NCI-H146 (cell line): ENCODE measurements around the gene PIF1.
A peak's percentile ranks its signal among the peaks of the same experiment; 100 is the strongest.
"Not testable (repeated sequence)": the region's sequence is repeated elsewhere in the genome, so short reads cannot be mapped to it uniquely, and the experiment has no call there.

Source experiments
- DNase-seq: peaks from one replicate; lab custom pipeline; 2025; lab: John Stamatoyannopoulos, UW

Gene PIF1

DNA sequence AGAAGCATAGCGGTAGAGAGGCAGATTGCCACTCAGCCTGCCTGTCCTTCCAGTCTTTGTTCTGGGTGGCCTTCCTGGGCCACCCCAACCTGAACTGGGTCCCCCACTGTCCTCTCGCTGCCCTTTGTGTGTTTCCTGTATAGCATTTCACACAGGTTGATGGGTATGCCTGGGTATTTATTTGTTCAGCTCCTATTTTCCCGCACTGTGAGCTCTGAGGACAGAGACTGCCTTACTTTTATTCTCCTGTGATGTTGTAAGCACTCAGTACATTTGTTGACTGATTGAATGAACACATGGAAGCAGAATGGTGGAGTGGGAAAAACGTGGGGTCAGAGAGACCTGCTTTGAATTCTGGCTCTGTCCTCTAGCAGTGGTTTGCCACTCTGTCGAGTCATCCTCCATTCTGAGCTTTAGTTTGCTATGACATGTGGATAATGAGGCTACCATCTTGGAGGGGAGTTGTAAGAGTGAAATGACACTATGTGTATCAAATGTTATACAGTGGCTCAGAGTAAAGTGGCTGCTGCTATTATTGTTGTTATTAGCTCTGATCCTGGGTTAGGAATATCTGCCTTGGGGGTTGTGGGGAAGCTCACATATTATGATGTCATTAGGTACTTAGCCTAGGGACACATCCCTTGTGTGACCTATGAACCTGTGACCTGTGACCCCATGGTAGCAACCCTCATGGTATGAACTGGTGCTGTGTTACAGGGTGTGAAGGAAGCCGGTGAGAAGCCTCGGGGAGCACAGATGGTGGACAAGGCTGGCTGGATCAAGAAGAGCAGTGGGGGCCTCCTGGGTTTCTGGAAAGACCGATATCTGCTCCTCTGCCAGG is 22.6 kb upstream of the PIF1 start:
- no peak for DNase-seq

DNA sequence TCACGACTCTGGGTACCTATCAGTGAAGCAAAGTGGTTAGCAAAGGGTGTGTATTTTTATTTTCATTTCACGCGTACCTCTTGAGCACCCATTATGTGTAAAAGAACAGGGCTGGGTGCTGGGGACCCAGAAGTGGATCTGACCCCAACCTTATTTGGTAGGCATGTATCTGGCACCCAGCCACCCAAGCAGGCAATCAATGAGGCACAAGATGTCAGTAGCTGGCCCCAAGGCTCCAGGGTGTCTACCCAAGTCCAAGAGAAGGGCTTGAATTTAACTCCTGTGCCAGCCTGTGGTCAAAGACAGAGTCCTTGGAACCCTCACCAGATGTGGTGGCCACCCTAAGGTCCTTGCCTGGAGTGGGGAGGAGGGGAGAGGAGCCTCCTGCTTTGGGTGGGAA is 22.0 kb upstream of the PIF1 start:
- no peak for DNase-seq

- DNase-seq: no peak
Measured at GRCh38 chr15:64847016-64847415, 21.6 kb upstream of the PIF1 start.

DNA sequence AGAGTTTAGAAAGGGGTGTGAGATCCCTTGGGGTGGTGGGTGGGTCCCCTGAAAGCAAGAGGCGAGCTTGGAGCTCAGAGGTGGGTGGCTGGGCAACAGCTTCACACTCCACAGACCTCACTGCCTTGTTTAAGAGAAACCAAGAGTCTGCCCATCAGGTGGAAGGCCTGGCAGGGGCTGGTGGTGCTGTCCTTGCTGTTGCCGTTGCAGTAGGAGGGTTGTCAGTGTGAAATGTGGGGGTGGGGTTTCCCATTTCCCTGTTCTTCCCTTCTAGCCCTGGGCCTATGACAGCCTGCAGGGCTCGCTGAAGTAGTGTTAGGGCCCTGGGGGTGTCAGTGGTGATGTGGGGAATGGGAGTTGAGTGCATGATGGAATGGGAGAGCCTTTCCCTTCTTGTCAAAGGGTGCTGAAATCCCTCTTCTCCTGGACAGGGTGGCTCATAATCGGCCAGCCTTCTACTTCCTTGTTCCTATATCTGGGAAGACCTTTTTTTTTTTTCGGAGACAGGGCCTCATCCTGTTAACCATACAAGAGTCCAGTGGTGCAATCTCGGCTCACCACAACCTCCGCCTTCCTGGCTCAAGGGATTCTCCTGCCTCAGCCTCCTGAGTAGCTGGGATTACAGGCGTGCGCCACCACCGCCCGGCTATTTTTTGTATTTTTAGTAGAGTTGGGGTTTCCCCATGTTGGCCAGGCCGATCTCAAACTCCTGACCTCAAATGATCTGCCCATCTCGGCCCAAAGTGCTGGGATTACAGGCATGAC is 20.6 kb upstream of the PIF1 start:
- DNase-seq: no peak

- no peak for DNase-seq
Measured at GRCh38 chr15:64845183-64845611, 19.8 kb upstream of the PIF1 start.

DNA sequence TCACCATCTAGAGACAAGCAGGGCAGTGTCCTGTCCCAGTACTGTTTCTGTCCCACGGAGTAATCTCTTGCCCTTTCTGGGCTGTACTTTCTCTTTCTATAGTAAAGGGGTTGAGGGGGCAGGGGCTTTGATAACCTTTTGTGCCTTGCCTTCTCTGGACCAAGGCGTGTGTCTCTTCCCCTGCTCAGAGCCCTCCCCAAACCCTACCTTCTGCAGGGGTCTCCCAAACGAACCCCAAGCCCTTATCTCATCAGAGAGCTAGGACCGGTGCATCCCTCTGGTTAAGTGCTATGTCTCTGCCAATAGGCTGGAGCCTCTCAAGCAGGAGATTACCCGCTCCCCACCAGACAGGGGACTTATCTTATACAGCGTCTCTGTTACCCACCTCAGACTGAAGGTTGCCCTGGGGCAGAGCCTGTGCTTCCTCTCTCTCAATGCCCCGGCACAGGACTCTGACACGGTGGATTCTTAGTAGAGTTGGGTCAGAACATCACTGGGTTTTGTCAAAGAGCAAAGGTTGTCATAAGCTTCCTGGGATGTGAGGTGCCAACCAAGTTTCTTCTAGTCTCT is 19.2 kb upstream of the PIF1 start:
- no peak for DNase-seq

DNA sequence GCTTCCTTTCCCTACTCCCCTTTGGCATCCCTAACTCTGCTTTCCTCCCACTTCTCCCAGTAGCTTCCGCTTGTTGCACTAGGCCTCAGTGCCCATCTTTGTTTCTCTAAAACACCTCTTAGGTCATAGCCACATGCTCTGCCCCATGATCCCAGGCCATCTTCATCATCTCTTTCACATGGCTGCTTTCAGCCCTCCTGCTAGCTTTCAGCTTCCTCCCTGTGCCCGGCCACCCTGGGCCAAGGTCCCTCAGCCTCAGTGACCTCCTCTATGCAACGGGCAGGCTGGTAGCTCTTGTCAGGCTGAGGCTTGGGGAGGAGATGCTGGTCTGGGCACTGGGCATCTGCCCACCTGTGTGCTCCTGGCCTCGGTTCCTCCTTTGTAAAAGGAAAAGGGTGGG is 18.5 kb upstream of the PIF1 start:
- no peak for DNase-seq

DNA sequence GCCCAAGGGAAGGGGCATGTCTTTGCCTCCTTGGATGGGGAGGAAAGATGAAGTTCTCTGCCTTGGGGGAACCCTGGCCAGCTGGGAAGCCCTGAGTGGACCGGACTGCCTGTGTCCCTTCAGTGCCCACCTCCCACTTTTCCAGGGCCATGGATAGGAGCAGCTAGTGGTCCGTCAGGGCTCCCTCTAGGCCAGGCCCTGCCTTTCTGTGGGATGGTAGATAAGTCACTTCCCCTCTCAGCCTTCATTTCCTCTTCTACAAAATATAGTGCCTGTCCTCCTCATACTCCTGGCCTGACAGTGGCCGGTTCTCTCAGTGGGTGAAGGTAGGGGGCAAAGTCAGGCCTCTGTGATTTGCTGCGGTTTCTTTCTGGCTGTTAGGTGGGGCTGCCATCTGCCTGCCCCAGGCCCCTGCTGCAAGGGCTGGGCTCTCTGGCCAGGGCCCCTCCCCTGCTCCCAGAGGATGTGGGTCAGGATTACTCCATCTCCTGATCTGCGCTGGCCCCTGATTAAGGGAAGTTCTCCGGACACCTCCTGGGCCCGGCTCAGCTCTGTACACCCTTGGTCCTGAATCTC is 17.6 kb upstream of the PIF1 start:
- no peak for DNase-seq

DNA sequence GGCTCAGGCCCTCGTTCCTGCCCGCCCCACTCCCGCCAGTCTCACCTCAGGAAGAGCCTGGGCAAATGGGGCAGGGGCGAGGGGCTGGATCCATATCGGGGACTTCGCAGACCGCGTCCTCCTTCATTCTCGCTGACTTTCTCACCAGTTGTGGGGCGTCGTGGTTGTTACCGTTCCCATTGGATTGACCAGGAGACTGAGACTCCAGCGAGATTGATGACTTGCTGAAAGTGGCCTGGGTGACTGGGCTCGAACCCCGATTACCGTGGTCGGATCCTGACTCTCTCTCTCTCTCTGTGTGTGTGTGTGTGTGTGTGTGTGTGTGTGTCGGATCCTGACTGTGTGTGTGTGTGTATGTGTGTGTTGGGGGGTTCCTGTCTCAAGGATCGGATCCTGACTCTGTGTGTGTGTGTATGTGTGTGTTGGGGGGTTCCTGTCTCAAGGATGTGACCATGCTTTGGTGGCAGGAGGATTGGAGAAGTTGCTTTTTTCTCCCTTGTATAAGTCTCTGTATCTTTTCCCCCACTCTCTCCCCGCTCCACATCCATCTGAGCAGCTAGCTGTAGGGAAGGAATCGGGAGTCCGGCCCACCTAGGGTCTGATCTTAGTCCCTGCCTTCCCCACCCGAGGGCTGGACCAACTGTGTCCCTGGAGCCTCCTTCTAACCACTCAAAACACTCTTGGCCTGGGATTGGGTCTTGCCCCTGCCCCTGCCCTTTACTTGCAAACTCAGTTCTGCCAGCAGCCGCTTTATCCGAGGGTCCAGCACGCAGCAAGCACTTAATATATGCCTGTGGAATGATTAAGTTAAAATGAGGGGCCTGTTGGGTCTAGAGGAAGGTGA is 16.9 kb upstream of the PIF1 start:
- DNase-seq: peak; percentile 18

- DNase-seq: peak; percentile 92
Measured at GRCh38 chr15:64841344-64842095, 16.1 kb upstream of the PIF1 start, which contains the start of gene PLEKHO2. Gene PLEKHO2, plus strand, starts transcription at chr15:64841915. Its CDS starts 102 bp downstream, at chr15:64842017.

DNA sequence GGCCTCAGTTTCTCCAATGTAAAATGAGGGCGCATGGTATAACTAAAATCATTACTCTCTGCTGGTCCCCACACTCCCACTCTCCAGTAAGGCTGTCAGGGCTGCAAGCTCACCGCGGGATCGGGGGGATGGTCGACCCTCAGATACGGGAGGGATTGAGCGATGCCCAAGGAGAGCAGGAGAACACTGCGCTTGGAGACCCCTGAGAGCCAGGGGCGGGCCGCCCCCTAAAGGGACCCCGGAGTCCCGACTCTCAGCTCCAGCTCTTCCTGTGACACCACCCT is 15.6 kb upstream of the PIF1 start:
- no peak for DNase-seq

GRCh38 chr15:64837502-64837901 is 12.1 kb upstream of the PIF1 start:
- DNase-seq: no peak

DNA sequence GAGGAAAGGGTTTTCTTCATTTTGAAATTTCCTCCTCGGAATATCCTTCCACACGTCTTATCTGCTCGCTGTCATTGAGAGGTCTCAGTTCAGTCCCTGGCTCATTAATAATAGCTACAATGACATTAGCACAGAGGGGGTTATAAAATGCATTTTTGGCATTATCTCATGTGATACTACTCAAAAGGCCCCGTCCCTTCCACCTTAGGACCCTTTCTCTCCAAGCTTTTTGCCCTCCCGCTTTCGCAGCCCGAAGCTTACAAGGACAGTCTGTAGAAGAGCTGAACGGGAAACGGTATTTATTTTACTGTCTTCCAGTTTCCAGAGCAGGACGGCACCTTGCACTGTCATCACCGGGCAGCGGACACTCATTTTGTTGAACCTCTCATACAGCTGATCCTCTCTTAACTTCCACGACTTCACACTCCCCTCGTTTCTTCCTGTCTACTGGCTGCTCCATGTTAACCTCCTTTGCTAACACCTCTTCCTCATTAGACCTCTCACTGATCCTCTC is 10.6 kb upstream of the PIF1 start:
- DNase-seq: no peak

GRCh38 chr15:64833690-64834089 is 8.2 kb upstream of the PIF1 start:
- DNase-seq: no peak

GRCh38 chr15:64828985-64829384 is 3.5 kb upstream of the PIF1 start:
- DNase-seq: no peak

DNA sequence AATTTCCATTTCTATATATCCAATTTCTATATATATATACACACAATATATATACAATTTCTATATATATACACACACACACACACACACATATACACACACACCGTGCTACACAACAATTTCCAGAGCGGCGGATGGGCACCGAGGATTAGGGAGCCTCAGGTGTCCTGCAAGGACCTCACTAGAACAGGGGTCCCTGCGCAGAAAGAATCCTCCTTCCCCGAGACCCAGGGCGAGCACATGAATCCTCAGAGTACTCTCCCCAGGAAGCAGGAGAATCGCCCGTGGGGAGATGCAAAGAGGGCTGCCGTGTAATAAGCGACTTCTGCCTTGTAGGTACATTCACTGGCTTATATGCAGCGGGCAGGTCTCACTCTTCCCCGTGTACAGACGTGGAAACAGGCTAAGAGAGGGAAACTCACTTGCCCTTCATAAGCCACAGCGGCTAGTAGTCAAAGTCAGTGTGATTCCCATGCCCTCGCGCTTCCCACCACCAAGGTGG is 467 bp downstream of the PIF1 start:
- peak; percentile 17 for DNase-seq

DNA sequence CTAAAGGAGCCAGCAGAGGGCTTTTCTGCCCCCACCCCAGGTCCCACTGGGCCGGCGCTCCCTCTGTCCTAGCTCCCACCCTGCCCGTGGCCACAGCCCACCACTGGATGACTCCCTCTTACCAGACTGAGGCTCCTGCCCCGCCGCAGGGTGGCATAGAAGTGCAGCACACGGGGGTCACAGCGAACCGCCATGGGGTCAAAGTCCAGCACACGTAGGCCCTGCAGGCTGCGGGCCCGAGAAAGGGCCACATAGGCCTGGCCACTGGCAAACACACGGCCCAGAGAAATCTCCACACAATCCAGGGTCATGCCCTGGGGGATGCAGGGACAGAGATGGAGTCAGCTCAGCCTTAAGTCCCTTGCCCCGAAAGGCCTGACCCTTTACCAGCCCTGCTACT is 9.0 kb downstream of the PIF1 start:
- DNase-seq: no peak

- DNase-seq: not testable (repeated sequence)
Measured at GRCh38 chr15:64814965-64815364, 10.5 kb downstream of the PIF1 start.

DNA sequence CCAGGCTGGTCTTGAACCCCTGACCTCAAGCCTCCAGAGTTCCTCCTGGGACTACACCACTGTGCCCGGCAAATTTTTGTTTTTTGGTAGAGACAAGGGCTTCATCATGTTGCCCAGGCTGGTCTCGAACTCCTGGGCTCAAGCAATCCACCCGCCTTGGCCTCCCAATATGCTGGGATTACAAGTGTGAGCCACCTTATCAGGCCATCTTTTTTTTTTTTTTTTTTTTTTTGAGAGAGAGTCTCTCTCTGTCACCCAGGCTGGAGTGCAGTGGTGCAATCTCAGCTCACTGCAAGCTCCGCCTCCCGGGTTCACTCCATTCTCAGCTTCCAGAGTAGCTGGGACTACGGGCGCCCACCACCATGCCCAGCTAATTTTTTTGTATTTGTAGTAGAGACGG is 11.2 kb downstream of the PIF1 start:
- not testable (repeated sequence) for DNase-seq

DNA sequence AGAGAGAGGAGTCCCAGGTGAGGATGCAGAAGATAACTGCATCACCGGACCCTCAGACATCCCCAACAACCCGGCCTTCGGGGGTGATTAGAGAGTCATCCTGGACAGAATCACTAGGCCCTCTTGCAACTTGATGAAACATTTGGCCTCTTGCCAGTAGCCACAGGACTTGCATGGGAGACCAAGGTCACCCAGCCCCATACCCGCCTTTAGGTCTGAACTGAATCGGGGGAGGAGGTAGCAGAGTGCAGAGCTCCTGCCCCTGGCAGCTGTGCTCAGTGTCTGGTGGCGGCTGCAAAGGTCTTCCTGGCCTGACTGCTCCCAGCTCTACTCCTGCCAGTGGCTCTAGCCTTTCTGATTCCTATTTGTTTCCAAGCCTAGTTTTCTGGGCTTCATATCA is 12.4 kb downstream of the PIF1 start:
- no peak for DNase-seq
